IMR-90 (cell line): ENCODE measurements around the gene GIPC3. TPM values are rescaled to one million over a fixed set of nuclear protein-coding genes. Genes with fewer than 3 reads are reported as not detected.

ENCODE experiments used
- ATAC-seq: fragments of 200-7000 bp; cut with Tn5 transposase; 2 replicates; pipeline ENCODE4 v1.9.1; 2020; ENCODE audit warnings: low read depth, mild to moderate bottlenecking, moderate library complexity
- BruUV-seq: library from RNA; stranded (reverse); fragments of 400-500 nt; replicated peaks from 2 replicates; lab custom pipeline; 2021; lab: Mats Ljungman, UMichigan
- CTCF ChIA-PET: fragments of 300-600 bp; formaldehyde crosslinking; extraction: SDS; loops from one replicate; lab custom pipeline; 2021; ENCODE audit warnings: antibody characterized with exemption; lab: Yijun Ruan, JAX
- POLR2A ChIA-PET: fragments of 300-600 bp; sonication (Branson Sonifier 250); formaldehyde crosslinking; loops from one replicate; lab custom pipeline; 2022; ENCODE audit warnings: antibody characterized with exemption; ENCODE audit not compliant: unreplicated experiment; lab: Charles Lee
- DNase-seq: peaks from one replicate; pipeline ENCODE4 v3.0.0; 2013
- H2AFZ ChIP-seq: replicated peaks from 2 replicates; pipeline ENCODE3; 2013; ENCODE audit warnings: low read length, mild to moderate bottlenecking; ENCODE audit not compliant: poor library complexity
- H2AK5ac ChIP-seq: 2 replicates; pipeline ENCODE4 v1.6.1; 2013; ENCODE audit warnings: low read depth, low read length, inconsistent platforms
- H2AK9ac ChIP-seq: replicated peaks from 2 replicates; pipeline ENCODE3; 2013; ENCODE audit warnings: mild to moderate bottlenecking, low read depth, low read length, moderate library complexity; ENCODE audit not compliant: poor library complexity
- H2BK120ac ChIP-seq: 2 replicates; pipeline ENCODE4 v1.6.1; 2013; ENCODE audit warnings: low read depth, low read length, inconsistent platforms
- H2BK15ac ChIP-seq: 3 replicates; pipeline ENCODE4 v1.6.1; 2013; ENCODE audit warnings: low read depth, low read length, inconsistent platforms
- H2BK20ac ChIP-seq: 2 replicates; pipeline ENCODE4 v1.6.1; 2013; ENCODE audit warnings: low read depth, mild to moderate bottlenecking, inconsistent platforms, low read length, moderate library complexity
- H2BK5ac ChIP-seq: 2 replicates; pipeline ENCODE4 v1.6.1; 2013; ENCODE audit warnings: mild to moderate bottlenecking, low read depth, low read length, inconsistent platforms; ENCODE audit not compliant: poor library complexity, severe bottlenecking
- H3K14ac ChIP-seq: replicated peaks from 2 replicates; pipeline ENCODE4 v1.6.1; 2013; ENCODE audit warnings: low read depth, low read length, inconsistent platforms
- H3K18ac ChIP-seq: 2 replicates; pipeline ENCODE4 v1.6.1; 2013; ENCODE audit warnings: low read depth, low read length, control low read depth
- H3K23ac ChIP-seq: 2 replicates; pipeline ENCODE4 v1.6.1; 2013; ENCODE audit warnings: low read depth, low read length, inconsistent platforms
- H3K27ac ChIP-seq: 2 replicates; pipeline ENCODE4 v1.5.1; 2013; ENCODE audit warnings: mild to moderate bottlenecking, control low read depth, low read length; ENCODE audit not compliant: insufficient read depth
- H3K27me3 ChIP-seq: 2 replicates; pipeline ENCODE4 v1.6.1; 2013; ENCODE audit warnings: low read length; ENCODE audit not compliant: control insufficient read depth, insufficient read depth
- H3K36me3 ChIP-seq: 2 replicates; pipeline ENCODE4 v1.6.1; 2013; ENCODE audit warnings: low read length, mixed read lengths; ENCODE audit not compliant: control insufficient read depth, insufficient read depth
- H3K4ac ChIP-seq: 2 replicates; pipeline ENCODE4 v1.6.1; 2013; ENCODE audit warnings: low read depth, low read length, inconsistent platforms
- H3K4me1 ChIP-seq: 2 replicates; pipeline ENCODE4 v1.6.1; 2013; ENCODE audit warnings: low read length, mixed read lengths; ENCODE audit not compliant: control insufficient read depth, insufficient read depth
- H3K4me2 ChIP-seq: 2 replicates; pipeline ENCODE4 v1.6.1; 2013; ENCODE audit warnings: low read depth, mild to moderate bottlenecking, control low read depth, low read length, moderate library complexity
- H3K4me3 ChIP-seq: 2 replicates; pipeline ENCODE4 v1.5.1; 2013; ENCODE audit warnings: low read depth, mild to moderate bottlenecking, control low read depth, low read length, moderate library complexity; ENCODE audit not compliant: insufficient read depth
- H3K56ac ChIP-seq: 2 replicates; pipeline ENCODE4 v1.6.1; 2013; ENCODE audit warnings: low read length, inconsistent platforms; ENCODE audit not compliant: insufficient read depth; ENCODE audit errors: extremely low read depth
- H3K79me1 ChIP-seq, 2 experiments: 2 replicates each; pipeline ENCODE4 v1.6.1; 2013; ENCODE audit warnings: low read length in 2 of 2, inconsistent platforms in 1 of 2, low read depth in 1 of 2
- H3K9ac ChIP-seq: 2 replicates; pipeline ENCODE4 v1.6.1; 2013; ENCODE audit warnings: low read depth, low read length, control low read depth
- H3K9me1 ChIP-seq: 2 replicates; pipeline ENCODE4 v1.6.1; 2013; ENCODE audit warnings: low read length, inconsistent platforms; ENCODE audit not compliant: insufficient read depth
- H3K9me3 ChIP-seq: 2 replicates; pipeline ENCODE4 v1.6.1; 2013; ENCODE audit warnings: low read length; ENCODE audit not compliant: control insufficient read depth, insufficient read depth
- H4K20me1 ChIP-seq: 2 replicates; pipeline ENCODE4 v1.6.1; 2013; ENCODE audit warnings: low read length, inconsistent platforms; ENCODE audit not compliant: insufficient read depth
- H4K5ac ChIP-seq: 2 replicates; pipeline ENCODE4 v1.6.1; 2013; ENCODE audit warnings: mild to moderate bottlenecking, low read depth, low read length, control low read depth
- H4K8ac ChIP-seq, 2 experiments: 2 replicates each; pipeline ENCODE4 v1.6.1; 2013; ENCODE audit warnings: low read depth in 2 of 2, low read length in 2 of 2, control low read depth in 1 of 2, inconsistent platforms in 1 of 2
- H4K91ac ChIP-seq: 2 replicates; pipeline ENCODE4 v1.6.1; 2013; ENCODE audit warnings: low read depth, low read length, inconsistent platforms; ENCODE audit not compliant: insufficient read depth
- BHLHE40 ChIP-seq: fragments of 150-350 bp; IDR thresholded peaks from 2 replicates; pipeline ENCODE4 v1.6.1; 2016; ENCODE audit warnings: mild to moderate bottlenecking, low read depth, low read length
- CEBPB ChIP-seq: IDR thresholded peaks from 2 replicates; pipeline ENCODE4 v1.6.1; 2012; ENCODE audit warnings: low read depth, low read length, improper control_type of control experiment
- CHD1 ChIP-seq: IDR thresholded peaks from 2 replicates; pipeline ENCODE4 v1.6.1; 2012; ENCODE audit warnings: low read depth, low read length, improper control_type of control experiment
- FOS ChIP-seq: fragments of 150-350 bp; IDR thresholded peaks from 2 replicates; pipeline ENCODE4 v1.6.1; 2016; ENCODE audit warnings: low read depth, low read length
- MAFK ChIP-seq: IDR thresholded peaks from 2 replicates; pipeline ENCODE4 v1.6.1; 2012; ENCODE audit warnings: low read depth, low read length, improper control_type of control experiment
- MAZ ChIP-seq: IDR thresholded peaks from 2 replicates; pipeline ENCODE4 v1.6.1; 2012; ENCODE audit warnings: low read depth, mild to moderate bottlenecking, low read length, improper control_type of control experiment, moderate library complexity, borderline replicate concordance
- MXI1 ChIP-seq: IDR thresholded peaks from 2 replicates; pipeline ENCODE4 v1.6.1; 2012; ENCODE audit warnings: low read depth, mild to moderate bottlenecking, low read length, moderate library complexity, borderline replicate concordance
- NFE2L2 ChIP-seq: fragments of 150-350 bp; IDR thresholded peaks from 2 replicates; pipeline ENCODE4 v1.6.1; 2016; ENCODE audit warnings: low read depth, mild to moderate bottlenecking, low read length
- POLR2A ChIP-seq: IDR thresholded peaks from 2 replicates; pipeline ENCODE4 v1.6.1; 2012; ENCODE audit warnings: mild to moderate bottlenecking, low read depth, low read length
- RAD21 ChIP-seq: IDR thresholded peaks from 2 replicates; pipeline ENCODE4 v1.6.1; 2012; ENCODE audit warnings: low read length, improper control_type of control experiment
- RCOR1 ChIP-seq: IDR thresholded peaks from 2 replicates; pipeline ENCODE4 v1.6.1; 2012; ENCODE audit warnings: mild to moderate bottlenecking, low read length, improper control_type of control experiment; ENCODE audit not compliant: insufficient replicate concordance
- RFX5 ChIP-seq: IDR thresholded peaks from 2 replicates; pipeline ENCODE4 v1.8.0; 2012; ENCODE audit warnings: low read depth, mild to moderate bottlenecking, low read length, moderate library complexity
- SMC3 ChIP-seq: fragments of 150-350 bp; IDR thresholded peaks from 2 replicates; pipeline ENCODE4 v1.6.1; 2016; ENCODE audit warnings: low read depth, mild to moderate bottlenecking, antibody characterized with exemption, low read length, moderate library complexity
- WGBS, 2 experiments: methylation state at CpG; one replicate each; pipeline versions ENCODE4 v1.1.5 to v1.1.7; 2013; ENCODE audit warnings: missing lambda C conversion rate in 2 of 2; ENCODE audit not compliant: insufficient read length in 1 of 2; ENCODE audit errors: extremely low coverage in 2 of 2; 5-methylcytosine and 5-hydroxymethylcytosine counted together
- dilution Hi-C: fragments of 300-500 bp; cut with HindIII; formaldehyde crosslinking; loops from one replicate; pipeline ENCODE4 v1.14.3; 2018; ENCODE audit warnings: low sequenced_read_pairs; ENCODE audit not compliant: unreplicated experiment
- in situ Hi-C: fragments of 300-500 bp; cut with MboI; formaldehyde crosslinking; loops from 3 replicates; pipeline ENCODE4 v1.14.3; 2019; ENCODE audit warnings: low sequenced_read_pairs, inconsistent platforms, mixed read lengths
- intact Hi-C: fragments of 100-400 bp; cut with micrococcal nuclease; formaldehyde crosslinking; loops from 2 replicates; pipeline ENCODE4 v1.10.0; 2022
- polyA plus RNA-seq, 3 experiments: library from polyadenylated mRNA; depleted of rRNA; stranded (reverse); fragments of >200 nt; gene quantifications; 2 replicates each; pipeline ENCODE4 v1.2.3, GENCODE V29; 2012; ENCODE audit warnings: low replicate concordance in 1 of 3
- total RNA-seq: library from RNA; depleted of rRNA; stranded (reverse); fragments of >200 nt; gene quantifications from 2 replicates; pipeline ENCODE4 v1.2.3, GENCODE V29; 2012
- TF ChIP-seq, protein P1 (sequence below): conservative IDR thresholded peaks from 2 replicates; pipeline ENCODE4 v1.5.1; 2012; ENCODE audit warnings: mild to moderate bottlenecking, low read depth, low read length, improper control_type of control experiment
- TF ChIP-seq, protein P2 (sequence below): fragments of 150-350 bp; IDR thresholded peaks from 2 replicates; pipeline ENCODE4 v1.6.1; 2016; ENCODE audit warnings: low read depth, mild to moderate bottlenecking, low read length, moderate library complexity, borderline replicate concordance
- TF ChIP-seq, protein P3 (sequence below): fragments of 150-350 bp; IDR thresholded peaks from 2 replicates; pipeline ENCODE4 v1.6.1; 2017; ENCODE audit warnings: mild to moderate bottlenecking, antibody characterized with exemption, low read length, low read depth

The GIPC3 gene
- total and polyA plus RNA-seq, 2 of the 4 experiments (the other 2 are of a cell fraction): under 0.01 to 0.36 TPM

DNA sequence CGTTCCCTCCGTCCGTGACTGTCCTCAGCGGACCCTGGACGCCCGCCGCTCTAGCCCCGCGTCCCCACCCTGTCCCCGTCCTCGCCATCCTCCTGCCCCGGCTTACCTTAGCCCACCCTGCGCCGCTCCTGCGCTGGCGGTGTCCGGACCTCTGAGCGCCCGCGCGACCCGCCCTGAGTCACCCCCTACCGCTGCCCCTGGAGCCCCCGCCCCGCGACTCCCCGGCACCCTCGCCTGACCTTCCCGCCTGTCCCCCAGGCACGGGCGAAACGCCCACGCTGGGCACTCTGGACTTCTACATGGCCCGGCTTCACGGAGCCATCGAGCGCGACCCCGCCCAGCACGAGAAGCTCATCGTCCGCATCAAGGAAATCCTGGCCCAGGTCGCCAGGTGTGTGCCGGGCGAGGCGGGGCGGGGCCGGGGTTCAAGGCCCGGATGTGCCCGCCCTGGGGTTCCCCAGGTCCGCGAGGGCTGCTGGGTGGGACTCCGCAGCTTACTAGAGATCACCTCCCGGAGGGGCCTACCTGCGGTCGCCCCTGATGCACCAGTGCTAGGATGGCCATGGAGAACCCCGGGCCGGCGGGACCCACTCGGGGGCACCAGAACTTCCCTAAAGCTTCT is 7.4 kb upstream of the GIPC3 start:
- Histone ChIP-seq H3K56ac (no peak overlapping the region), H3K79me1 (peaks cover 3 to 14% of the 10 kb centered on the region in 2 experiments; a peak in 3 of 4 replicates), H3K14ac (no peak overlapping the region), H2BK15ac (no peak overlapping the region), H3K27ac (no peak overlapping the region), H3K9ac (no peak overlapping the region), H4K91ac (no peak overlapping the region), H2AFZ (no peak overlapping the region), H2AK9ac (no peak overlapping the region), H3K9me1 (peaks cover 9% of the 10 kb centered on the region; the same call in 1 of the 2 replicates), H4K8ac (no peak overlapping the region), H3K9me3 (no peaks in the 10 kb centered on the region), H3K18ac (no peak overlapping the region), H3K36me3 (peaks cover 15% of the 10 kb centered on the region; the same call in 1 of the 2 replicates), H4K5ac (no peak overlapping the region), H4K20me1 (peaks cover 15% of the 10 kb centered on the region; the same call in 1 of the 2 replicates), H2AK5ac (no peak overlapping the region), H2BK120ac (no peak overlapping the region), H3K4me2 (no peak overlapping the region), H2BK20ac (no peak overlapping the region), H3K27me3 (no peaks in the 10 kb centered on the region), H2BK5ac (no peak overlapping the region), H3K4me3 (no peak overlapping the region), H3K23ac (no peak overlapping the region), H3K4ac (no peak overlapping the region), H3K4me1 (peaks cover 5% of the 10 kb centered on the region)
- intact Hi-C loops: no loop called here
- CTCF ChIA-PET: no interaction called here
- dilution Hi-C loops: no loop called here
- no peak for ATAC-seq
- in situ Hi-C loops: no loop called here
- DNase-seq: no peak
- 86% methylated on average over 35 of the region's 60 CpGs; no CpG with 5 or more reads in 1 of the 2 experiments for WGBS, 2 experiments
- BruUV-seq: no TSS peak
- POLR2A ChIA-PET: no interaction called here
- no peak for TF ChIP-seq CHD1
- TF ChIP-seq MAFK: no peak
- TF ChIP-seq SMC3: no peak
- no peak for TF ChIP-seq CEBPB
- no peak for TF ChIP-seq MXI1
- TF ChIP-seq, protein P1, sequence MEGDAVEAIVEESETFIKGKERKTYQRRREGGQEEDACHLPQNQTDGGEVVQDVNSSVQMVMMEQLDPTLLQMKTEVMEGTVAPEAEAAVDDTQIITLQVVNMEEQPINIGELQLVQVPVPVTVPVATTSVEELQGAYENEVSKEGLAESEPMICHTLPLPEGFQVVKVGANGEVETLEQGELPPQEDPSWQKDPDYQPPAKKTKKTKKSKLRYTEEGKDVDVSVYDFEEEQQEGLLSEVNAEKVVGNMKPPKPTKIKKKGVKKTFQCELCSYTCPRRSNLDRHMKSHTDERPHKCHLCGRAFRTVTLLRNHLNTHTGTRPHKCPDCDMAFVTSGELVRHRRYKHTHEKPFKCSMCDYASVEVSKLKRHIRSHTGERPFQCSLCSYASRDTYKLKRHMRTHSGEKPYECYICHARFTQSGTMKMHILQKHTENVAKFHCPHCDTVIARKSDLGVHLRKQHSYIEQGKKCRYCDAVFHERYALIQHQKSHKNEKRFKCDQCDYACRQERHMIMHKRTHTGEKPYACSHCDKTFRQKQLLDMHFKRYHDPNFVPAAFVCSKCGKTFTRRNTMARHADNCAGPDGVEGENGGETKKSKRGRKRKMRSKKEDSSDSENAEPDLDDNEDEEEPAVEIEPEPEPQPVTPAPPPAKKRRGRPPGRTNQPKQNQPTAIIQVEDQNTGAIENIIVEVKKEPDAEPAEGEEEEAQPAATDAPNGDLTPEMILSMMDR: no peak
- no peak for TF ChIP-seq MAZ
- TF ChIP-seq RAD21: no peak
- no peak for TF ChIP-seq BHLHE40
- no peak for TF ChIP-seq POLR2A
- TF ChIP-seq FOS: no peak
- no peak for TF ChIP-seq RCOR1
- TF ChIP-seq RFX5: no peak
- TF ChIP-seq, protein P2, sequence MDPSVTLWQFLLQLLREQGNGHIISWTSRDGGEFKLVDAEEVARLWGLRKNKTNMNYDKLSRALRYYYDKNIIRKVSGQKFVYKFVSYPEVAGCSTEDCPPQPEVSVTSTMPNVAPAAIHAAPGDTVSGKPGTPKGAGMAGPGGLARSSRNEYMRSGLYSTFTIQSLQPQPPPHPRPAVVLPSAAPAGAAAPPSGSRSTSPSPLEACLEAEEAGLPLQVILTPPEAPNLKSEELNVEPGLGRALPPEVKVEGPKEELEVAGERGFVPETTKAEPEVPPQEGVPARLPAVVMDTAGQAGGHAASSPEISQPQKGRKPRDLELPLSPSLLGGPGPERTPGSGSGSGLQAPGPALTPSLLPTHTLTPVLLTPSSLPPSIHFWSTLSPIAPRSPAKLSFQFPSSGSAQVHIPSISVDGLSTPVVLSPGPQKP: no peak
- no peak for TF ChIP-seq NFE2L2
- TF ChIP-seq, protein P3, sequence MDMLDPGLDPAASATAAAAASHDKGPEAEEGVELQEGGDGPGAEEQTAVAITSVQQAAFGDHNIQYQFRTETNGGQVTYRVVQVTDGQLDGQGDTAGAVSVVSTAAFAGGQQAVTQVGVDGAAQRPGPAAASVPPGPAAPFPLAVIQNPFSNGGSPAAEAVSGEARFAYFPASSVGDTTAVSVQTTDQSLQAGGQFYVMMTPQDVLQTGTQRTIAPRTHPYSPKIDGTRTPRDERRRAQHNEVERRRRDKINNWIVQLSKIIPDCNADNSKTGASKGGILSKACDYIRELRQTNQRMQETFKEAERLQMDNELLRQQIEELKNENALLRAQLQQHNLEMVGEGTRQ: no peak
